ENCODE results near the gene SULT1A2.
"Not testable (repeated sequence)": the region's sequence is repeated elsewhere in the genome, so short reads cannot be mapped to it uniquely, and the experiment has no call there.

Gene SULT1A2

GRCh38 chr16:28589930-28590329 lies 6.9 kb downstream of the SULT1A2 start:
- no peak for DNase-seq

- no peak for DNase-seq
These were observed 7.8 kb downstream of the SULT1A2 start for GRCh38 chr16:28589069-28589468.

- DNase-seq: no peak
These were observed 9.5 kb downstream of the SULT1A2 start for GRCh38 chr16:28587386-28587785.

- no peak for DNase-seq
These were observed 10.4 kb downstream of the SULT1A2 start for GRCh38 chr16:28586466-28586865.

- no peak for DNase-seq
These were observed 11.2 kb downstream of the SULT1A2 start for GRCh38 chr16:28585674-28586073.

GRCh38 chr16:28580726-28581315 lies 16.0 kb downstream of the SULT1A2 start:
- DNase-seq: no peak

- no peak for DNase-seq
These were observed 21.3 kb downstream of the SULT1A2 start for GRCh38 chr16:28575446-28576109.

- DNase-seq: no peak
These were observed 21.9 kb downstream of the SULT1A2 start for GRCh38 chr16:28574925-28575324.

GRCh38 chr16:28573738-28574718 lies 22.8 kb downstream of the SULT1A2 start:
- no peak for DNase-seq

- DNase-seq: no peak
These were observed 23.9 kb downstream of the SULT1A2 start for GRCh38 chr16:28572696-28573510.

GRCh38 chr16:28569968-28570752 lies 26.7 kb downstream of the SULT1A2 start:
- DNase-seq: no peak

- DNase-seq: no peak
These were observed 27.8 kb downstream of the SULT1A2 start for GRCh38 chr16:28569021-28569420.

GRCh38 chr16:28567292-28567691 lies 29.6 kb downstream of the SULT1A2 start:
- no peak for DNase-seq

GRCh38 chr16:28566233-28566925 lies 30.5 kb downstream of the SULT1A2 start:
- not testable (repeated sequence) for DNase-seq

GRCh38 chr16:28563218-28563617 lies 33.6 kb downstream of the SULT1A2 start:
- no peak for DNase-seq

- no peak for DNase-seq
These were observed 34.7 kb downstream of the SULT1A2 start for GRCh38 chr16:28562199-28562598.

GRCh38 chr16:28561557-28562187 lies 35.2 kb downstream of the SULT1A2 start:
- DNase-seq: no peak

- no peak for DNase-seq
These were observed 38.4 kb downstream of the SULT1A2 start for GRCh38 chr16:28558456-28558855.

GRCh38 chr16:28556914-28557320 lies 39.9 kb downstream of the SULT1A2 start:
- no peak for DNase-seq

GRCh38 chr16:28555561-28555960 lies 41.3 kb downstream of the SULT1A2 start:
- DNase-seq: no peak
